NCI-H460 (cell line): Measurements from ENCODE around the gene ACTN4. TPM values are rescaled to one million over a fixed set of nuclear protein-coding genes. Genes with fewer than 3 reads are reported as not detected.
"Not testable (repeated sequence)": the region's sequence is repeated elsewhere in the genome, so short reads cannot be mapped to it uniquely, and the experiment has no call there.

Experiments
- DNase-seq: peaks from one replicate; pipeline ENCODE4 v3.0.0-alpha.2; 2016; ENCODE audit warnings: low read depth; ENCODE audit errors: extremely low read depth
- total RNA-seq: library from RNA; depleted of rRNA; stranded (reverse); fragments of >200 nt; shearing (Covaris generic); gene quantifications from 2 replicates; pipeline ENCODE4 v1.2.3, GENCODE V29; 2014; rRNA removed

ACTN4 gene
- total RNA-seq, 1 experiment from 2014 or later: 155 TPM

DNA sequence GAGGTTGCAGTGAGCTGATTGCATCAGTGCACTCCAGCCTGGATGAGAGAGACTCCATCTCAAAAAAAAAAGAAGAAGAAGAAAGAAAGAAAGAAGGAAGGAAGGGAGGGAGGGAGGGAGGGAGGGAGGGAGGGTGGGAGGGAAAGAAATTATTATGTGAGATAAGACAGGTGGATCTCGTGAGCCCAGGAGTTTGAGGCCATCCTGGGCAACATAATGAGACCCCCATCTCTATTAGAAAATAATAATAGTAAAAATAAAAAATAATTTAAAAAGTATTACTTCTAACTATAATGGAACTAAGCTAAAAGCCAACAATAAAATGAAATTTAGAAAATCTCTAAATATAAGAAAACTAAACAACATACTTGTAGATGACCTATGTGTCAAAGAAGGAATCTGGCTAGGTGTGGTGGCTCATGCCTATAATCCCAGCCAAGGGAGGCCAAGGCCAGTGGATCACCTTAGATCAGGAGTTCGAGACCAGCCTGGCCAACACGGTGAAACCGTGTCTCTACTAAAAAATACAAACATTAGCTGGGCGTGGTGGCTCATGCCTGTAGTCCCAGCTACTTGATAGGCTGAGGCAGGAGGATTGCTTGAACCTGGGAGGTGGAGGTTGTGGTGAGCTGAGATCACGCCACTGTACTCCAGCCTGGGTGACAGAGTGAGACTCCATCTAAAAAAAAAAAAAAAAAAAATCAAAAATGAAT lies 113.5 kb downstream of the ACTN4 start:
- not testable (repeated sequence) for DNase-seq

DNA sequence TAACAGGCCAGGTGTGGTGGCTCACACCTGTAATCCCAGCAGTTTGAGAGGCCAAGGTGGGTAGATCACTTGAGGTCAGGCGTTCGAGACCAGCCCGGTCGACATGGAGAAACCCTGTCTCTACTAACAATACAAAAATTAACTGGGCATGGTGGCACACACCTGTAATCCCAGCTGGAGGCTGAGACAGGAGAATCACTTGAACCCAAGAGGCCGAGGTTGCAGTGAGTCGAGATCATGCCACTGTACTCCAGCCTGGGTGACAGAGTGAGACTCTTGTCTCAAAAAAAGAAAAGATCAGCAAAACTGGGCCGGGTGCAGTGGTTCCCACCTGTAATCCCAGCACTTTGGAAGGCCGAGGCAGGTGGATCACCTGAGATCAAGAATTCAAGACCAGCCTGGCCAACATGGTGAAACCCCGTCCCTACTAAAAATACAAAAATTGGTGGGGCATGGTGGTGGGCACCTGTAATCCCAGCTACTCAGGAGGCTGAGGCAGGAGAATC lies 114.5 kb downstream of the ACTN4 start:
- not testable (repeated sequence) for DNase-seq

DNA sequence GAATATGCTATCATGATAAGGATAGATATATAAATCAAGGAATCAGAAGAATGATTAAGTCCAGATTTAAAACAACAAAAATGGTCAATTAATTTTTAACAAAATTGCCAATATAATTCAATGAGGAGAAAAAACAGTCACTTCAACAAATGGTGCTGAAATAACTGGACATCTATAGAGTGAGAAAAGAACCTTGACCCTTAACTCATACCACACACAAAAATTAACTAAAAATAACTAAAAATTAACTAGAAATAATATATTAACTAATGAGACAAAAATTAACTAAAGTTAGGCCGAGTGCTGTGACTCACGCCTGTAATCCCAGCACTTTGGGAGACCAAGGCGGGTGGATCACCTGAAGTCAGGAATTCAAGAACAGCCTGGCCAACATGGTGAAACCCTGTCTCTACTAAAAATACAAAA lies 116.4 kb downstream of the ACTN4 start:
- no peak for DNase-seq

DNA sequence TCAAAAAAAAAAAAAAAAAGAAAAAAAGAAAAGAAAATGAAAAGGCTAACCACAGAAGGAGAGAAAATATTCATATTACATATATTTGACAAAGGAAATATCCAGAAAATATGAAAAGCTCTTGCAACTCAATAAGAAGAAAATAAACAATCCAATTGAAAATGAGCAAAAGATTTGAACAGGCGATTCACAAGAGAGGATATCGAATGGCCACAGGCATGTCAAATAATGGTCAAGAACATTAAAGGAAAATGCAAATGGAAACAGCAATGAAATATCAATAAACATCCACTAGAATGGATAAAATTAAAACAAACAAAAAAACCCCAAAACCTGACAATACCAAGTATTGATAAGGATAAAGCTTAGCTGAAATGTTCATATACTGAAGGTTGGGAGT lies 117.8 kb downstream of the ACTN4 start:
- DNase-seq: no peak

DNA sequence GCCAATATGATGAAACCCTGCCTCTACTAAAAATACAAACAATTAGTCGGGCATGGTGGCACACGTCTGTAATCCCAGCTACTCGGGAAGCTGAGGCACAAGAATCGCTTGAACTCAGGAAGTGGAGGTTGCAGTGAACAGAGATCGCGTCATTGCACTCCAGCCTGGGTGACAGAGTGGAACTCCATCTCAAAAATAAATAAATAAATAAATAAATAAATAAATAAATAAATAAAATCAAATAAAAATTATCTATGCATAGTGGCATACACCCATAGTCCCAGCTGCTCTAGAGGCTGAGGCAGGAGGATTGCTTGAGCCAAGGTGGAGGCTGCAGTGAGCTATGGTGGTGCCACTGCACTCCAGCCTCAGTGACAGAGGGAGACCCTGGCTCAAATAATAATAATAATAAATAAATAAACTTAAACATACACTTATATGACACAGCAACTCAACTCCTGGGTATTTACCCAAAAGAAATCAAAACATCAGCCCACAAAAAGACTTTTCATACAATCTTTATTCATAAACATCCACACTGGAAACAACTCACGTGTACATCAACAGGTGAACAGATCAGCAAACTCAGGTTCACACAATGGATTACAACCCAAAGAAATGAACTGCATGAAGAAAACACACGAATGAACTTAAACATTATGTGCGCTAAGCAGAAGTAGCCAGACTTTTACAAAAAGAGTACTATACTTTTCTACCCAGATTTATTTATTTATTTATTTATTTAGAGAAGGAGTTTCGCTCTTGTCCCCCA lies 119.0 kb downstream of the ACTN4 start:
- DNase-seq: no peak

DNA sequence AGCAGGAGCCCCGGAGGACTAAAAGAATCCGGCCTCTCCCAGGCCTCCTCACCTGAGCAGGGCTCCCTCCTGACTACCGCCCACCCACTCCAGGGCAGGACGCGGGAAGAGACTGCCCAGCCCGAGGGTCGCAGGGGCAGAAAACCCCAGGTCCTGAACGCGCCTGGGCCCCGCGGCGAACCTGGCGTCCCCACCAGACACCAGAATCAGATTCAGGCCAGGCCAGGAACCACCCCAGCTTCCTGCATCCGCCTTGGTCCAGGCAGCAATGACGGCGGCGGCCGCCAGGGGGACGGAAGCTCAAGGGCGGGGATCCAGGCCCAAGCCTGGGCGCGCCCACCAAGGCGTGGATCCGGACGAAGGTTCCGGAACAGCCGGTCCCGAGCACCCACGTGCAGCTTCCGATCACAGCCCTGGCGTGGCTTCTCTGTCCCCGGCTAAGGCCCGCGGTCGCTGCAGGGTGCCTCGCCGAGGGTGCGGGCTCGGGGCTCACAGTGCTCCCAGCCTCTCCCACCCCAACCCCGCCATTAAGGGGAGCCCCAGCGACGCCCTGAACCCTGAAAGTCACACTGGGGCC lies 122.3 kb downstream of the ACTN4 start:
- DNase-seq: no peak

DNA sequence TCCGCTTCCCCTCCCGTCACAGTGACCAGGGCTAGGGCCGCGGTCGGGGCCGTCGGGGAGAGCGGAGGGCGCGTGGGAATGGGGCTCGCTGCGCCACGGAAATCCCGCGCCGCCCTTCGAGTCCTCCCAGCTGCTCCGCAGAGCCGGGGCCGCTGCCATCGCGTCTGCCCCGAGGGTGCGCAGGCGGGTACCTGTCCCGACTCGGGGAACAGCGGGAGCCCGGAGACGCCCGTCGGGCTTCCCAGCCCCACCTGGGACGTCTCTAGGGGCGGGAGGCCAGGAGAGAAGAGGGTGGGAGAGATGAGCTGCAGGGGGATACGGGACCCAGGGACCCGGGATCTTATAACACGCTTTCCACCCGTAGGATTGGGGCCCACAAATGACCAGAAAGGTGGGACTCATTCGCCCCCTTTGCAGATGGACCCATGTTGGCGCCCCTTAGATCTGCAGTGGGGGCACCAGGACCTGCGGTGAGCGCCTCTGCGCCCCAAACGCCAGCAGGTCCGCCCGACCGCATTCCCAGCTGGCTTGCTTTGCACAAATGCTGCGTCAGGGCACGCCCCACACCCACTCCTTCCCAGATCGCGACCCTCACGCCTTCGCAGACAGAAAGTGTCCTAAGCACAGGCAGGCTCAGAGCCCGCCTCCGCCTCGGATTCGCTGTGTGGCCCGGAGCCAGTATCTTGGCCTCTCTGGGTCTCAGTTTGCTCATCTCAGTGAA lies 122.9 kb downstream of the ACTN4 start:
- DNase-seq: not testable (repeated sequence)

DNA sequence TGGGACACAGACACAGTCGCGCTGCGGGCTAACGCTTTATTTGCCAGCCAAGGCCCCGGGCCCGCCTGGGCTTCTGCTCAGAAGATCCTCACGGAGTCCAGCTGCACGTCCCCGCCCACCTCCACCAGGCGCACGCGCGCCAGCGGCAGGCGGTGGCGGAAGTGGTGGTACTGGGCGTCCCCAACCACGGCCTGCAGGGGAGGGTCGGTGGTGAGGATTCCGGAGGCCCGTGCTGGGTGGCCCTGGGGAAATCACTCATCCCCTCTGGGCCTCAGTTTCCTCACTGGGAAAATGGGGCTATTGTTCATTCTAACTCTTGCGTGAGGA lies 123.5 kb downstream of the ACTN4 start:
- not testable (repeated sequence) for DNase-seq

DNA sequence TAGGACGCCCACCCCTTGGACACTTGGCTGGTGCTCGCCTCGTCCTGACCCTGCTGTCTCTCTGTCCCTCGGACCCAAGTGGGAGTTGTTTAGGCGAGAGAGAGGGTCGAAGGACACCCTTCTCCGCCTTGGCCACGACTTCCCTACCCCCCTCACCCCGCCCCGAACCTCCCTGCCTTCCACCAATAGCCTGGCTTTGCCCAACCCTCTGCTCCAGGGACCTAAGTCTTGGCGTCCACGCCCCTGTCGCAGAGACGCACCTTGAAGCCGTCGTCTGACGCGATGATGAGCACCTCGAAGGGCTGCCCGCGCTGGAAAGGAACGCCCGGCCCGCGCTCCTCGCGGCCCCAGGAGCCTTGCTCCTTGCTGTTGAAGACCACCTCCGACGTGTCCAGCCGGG lies 124.1 kb downstream of the ACTN4 start:
- DNase-seq: not testable (repeated sequence)

DNA sequence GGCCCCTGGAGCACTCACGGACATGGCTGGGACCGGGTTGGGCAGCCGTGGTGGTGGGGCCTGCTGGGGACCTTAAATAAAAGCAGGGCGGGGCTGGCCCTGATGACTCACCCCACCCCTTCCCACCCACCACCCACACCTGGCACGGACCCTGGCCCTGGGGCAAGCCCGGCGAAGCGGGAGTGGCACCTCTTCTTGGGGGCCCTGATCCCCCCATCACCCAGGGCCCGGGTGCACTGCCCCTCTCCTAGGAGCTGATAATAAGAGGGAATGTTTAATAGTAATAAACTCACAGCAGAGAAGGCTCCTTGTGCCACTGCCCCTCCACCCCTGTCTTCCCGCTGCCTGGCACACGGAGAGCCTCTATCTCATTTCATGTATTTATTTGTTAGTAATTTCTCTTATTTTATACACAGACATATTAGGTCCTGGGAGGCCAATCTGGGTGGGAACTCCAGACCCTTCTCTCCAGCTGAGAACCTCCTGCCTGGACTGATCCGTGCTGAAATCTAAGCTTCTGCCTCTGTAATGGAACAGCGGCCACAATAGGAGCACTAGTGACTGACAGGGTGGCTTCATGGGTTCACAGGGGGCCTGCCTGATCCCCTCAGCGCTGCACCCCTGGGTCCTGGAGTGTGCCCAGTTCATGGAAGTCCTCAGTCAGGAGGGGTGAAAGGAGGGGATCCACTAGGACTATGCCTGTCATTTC lies 126.2 kb downstream of the ACTN4 start, which contains the start of gene LGALS7:
Gene LGALS7 (minus strand): TSS at position 49 of the 709 bp plus-strand sequence. CDS start 25 bp downstream, at position 24.
- DNase-seq: no peak

DNA sequence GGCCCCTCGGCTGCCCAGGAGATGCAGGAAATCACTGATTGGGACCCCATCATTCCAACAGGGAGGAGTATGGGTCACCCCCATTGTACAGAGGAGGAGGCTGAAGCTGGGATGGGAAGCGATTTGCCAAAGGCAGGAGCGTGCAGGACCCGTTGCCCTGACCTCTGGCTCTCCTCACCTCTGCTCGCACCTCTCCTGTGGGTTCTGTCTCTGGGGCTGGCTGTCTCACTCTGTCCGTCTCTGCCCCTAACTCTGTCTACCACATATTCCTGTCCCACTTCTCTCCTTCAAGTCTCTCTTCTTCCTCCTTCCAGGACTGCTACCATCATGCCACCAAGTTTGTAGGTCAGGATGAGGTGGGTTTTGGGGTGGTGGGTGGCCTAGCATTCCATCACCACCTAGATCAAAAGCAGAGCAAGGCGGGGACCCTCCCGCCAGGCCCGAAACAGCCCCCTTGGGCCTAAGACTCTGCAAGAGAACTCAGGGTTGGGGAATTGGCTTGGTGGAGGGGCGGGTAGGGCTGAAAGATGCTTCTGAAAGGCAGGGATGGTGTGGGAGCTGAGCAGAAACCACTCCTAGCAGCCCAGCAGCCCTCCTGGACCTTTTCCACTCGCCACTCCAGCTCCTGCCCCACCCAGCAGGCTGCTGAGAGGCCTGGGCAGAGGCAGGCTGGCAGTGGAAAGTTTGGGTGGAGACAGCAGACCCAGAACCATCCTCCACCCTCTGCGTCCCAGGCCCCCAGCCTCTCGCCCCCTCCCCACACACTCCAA lies 126.9 kb downstream of the ACTN4 start:
- DNase-seq: no peak

DNA sequence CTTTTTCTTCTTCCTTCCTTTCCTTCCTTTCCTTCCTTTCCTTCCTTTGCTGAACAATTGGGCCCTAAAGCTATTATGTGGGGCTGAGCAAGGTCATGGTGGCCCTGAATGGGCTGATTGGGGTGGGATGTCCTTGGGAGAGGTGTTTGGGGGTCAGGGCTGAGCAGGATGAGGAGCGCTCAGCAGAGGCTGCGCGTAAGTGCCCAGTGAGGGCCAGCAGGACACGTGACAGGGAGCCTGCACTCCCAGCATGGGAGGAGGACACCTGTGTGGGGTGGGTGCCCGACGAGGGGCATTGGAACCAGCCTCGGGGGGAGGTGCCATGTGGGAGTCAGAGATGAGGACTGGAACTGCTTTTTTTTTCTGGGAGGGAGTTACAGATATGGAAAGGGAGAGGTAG lies 131.3 kb downstream of the ACTN4 start:
- DNase-seq: no peak

DNA sequence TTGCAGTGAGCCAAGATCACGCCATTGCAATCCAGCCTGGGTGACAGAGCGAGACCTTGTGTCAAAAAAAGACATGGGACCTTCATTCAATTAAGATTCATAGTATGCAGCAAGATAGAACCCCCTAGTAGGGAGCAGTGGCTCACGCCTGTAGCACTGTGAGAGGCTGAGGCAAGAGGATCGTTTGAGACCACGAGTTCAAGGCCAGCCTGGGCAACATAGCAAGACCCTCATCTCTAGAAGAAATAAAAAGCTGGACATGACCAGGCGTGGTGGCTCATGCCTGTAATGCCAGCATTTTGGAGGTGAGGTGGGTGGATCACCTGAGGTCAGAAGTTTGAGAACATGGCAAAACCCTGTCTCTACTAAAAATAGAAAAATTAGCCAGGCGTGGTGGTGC lies 133.0 kb downstream of the ACTN4 start:
- no peak for DNase-seq

DNA sequence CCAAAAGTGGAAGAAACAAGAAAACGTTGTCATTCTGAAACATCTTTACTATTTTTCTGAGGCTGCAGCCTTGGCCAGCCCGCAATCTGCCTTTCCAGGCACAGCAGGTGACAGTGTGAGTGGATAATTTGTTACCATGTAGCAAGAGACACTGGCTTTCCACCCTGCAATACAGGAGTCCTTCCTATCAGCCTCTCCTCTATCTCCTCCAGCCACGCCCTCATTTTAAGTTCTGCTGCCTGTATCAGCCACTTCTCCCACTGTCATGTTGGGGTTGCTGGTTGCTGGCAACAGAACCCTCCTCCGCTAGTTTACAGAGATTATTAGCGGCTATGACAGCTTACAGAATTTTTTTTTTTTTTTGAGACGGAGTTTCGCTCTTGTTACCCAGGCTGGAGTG lies 133.6 kb downstream of the ACTN4 start:
- no peak for DNase-seq

Other genes starting within 250 kb of the ACTN4 start
- gene FAM98C, start 244.6 kb upstream of the ACTN4 start, total RNA-seq: 12.1 and 12.5 TPM in 2 replicates
- not detected in 2 replicates for gene RASGRP4, start 221.4 kb upstream of the ACTN4 start, total RNA-seq
- 0.12 and 1.1 TPM in 2 replicates for gene RYR1, start 214.0 kb upstream of the ACTN4 start, total RNA-seq
- 0.10 TPM in 1 of 2 replicates, not detected in the other for gene MAP4K1, start 29.7 kb upstream of the ACTN4 start, total RNA-seq
- 194 and 195 TPM in 2 replicates for gene EIF3K, start 28.5 kb upstream of the ACTN4 start, total RNA-seq
- gene CAPN12, start 96.8 kb downstream of the ACTN4 start, total RNA-seq: 0.15 and 0.92 TPM in 2 replicates
- gene LGALS7, start 125.9 kb downstream of the ACTN4 start, total RNA-seq: not detected in 2 replicates
- gene LGALS7B, start 141.6 kb downstream of the ACTN4 start, total RNA-seq: not detected in 2 replicates
- not detected in 2 replicates for gene LGALS4, start 165.3 kb downstream of the ACTN4 start, total RNA-seq
- 63.2 and 80.0 TPM in 2 replicates for gene ECH1, start 184.1 kb downstream of the ACTN4 start, total RNA-seq
- gene HNRNPL, start 202.3 kb downstream of the ACTN4 start, total RNA-seq: 236 and 238 TPM in 2 replicates
- gene RINL, start 230.6 kb downstream of the ACTN4 start, total RNA-seq: 4.2 and 4.8 TPM in 2 replicates